Measurements from ENCODE around the gene PLD2.

DNA sequence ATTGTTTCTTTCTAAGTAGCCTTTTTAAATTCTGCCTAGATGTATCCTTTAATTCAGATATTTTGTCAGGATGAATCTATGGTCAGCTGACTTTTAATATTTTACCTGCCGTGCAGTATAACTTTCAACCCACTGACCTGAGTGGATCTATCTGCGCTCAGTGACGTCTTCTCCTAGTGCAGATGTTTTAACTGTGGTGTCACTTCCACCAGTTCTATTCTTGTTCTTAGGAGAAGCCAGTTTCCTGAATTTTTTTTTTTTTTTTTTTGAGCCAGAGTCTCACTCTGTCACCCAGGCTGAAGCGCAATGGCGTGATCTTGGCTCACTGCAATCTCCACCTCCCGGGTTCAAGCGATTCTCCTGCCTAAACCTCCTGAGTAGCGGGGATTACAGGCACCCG lies 40.2 kb upstream of the PLD2 start:
- TF ChIP-seq ZNF274 (IDR thresholded peaks at IDR 0.05; ENCODE audit: low read depth, low read length) (no peak), YY1 (IDR thresholded peaks at IDR 0.05; ENCODE audit: insufficient read depth, insufficient read length) (no peak)
